Fibroblast of lung (primary cell): ENCODE data around the gene FHOD3.

Experiments
- CTCF ChIP-seq, 2 donors: IDR thresholded peaks in 1 of 2; conservative IDR thresholded peaks in 1 of 2; 1 replicate in 1 of 2; 2 replicates in 1 of 2; pipeline ENCODE4 v1.5.1; 2011 to 2012; ENCODE audit warnings: low read length in 2 of 2, control low read depth in 1 of 2, inconsistent platforms in 1 of 2, low read depth in 1 of 2, mild to moderate bottlenecking in 1 of 2
- EZH2 ChIP-seq: IDR thresholded peaks from 2 replicates; pipeline ENCODE4 v1.5.1; 2012; ENCODE audit warnings: low read length, control low read depth, mild to moderate bottlenecking; ENCODE audit errors: missing control alignments

- TF ChIP-seq CTCF (conservative IDR thresholded peaks at IDR 0.05 in 1 of 2, IDR thresholded peaks at IDR 0.05 in 1 of 2; ENCODE audit: low read depth in 1 of 2, low read length in 2 of 2) (no peak), EZH2 (no peak)
Measured at GRCh38 chr18:36269157-36269556, 28.4 kb upstream of the FHOD3 start.
